Liver (tissue), 9 donors: ENCODE measurements around the gene ASNSD1. TPM values are rescaled to one million over a fixed set of nuclear protein-coding genes. Genes with fewer than 3 reads are reported as not detected.

Experiments used
- DNase-seq: peaks from one replicate; pipeline ENCODE4 v3.0.0-alpha.2; 2017; ENCODE audit warnings: low spot score
- H3K27ac ChIP-seq, 2 donors: one replicate each; pipeline ENCODE4 v1.7.0; 2013; ENCODE audit warnings: inconsistent platforms in 2 of 2, low read length in 2 of 2, control low read depth in 1 of 2, low read depth in 1 of 2, mild to moderate bottlenecking in 1 of 2
- H3K27me3 ChIP-seq, 4 donors: one replicate each; pipeline versions ENCODE4 v1.6.1 to v1.7.0; 2013; ENCODE audit warnings: low read length in 3 of 4, inconsistent platforms in 1 of 4, mild to moderate bottlenecking in 1 of 4, moderate library complexity in 1 of 4; ENCODE audit not compliant: control insufficient read depth in 4 of 4, insufficient read depth in 4 of 4
- H3K36me3 ChIP-seq, 4 donors: one replicate each; pipeline versions ENCODE4 v1.6.1 to v1.7.0; 2013; ENCODE audit warnings: low read length in 3 of 4, mild to moderate bottlenecking in 3 of 4, low read depth in 1 of 4, moderate library complexity in 1 of 4; ENCODE audit not compliant: control insufficient read depth in 4 of 4, insufficient read depth in 3 of 4
- H3K4me1 ChIP-seq, 4 donors: one replicate each; pipeline versions ENCODE4 v1.6.1 to v1.7.0; 2013; ENCODE audit warnings: low read length in 3 of 4, mild to moderate bottlenecking in 3 of 4, moderate library complexity in 1 of 4; ENCODE audit not compliant: control insufficient read depth in 4 of 4, insufficient read depth in 4 of 4
- H3K4me3 ChIP-seq, 3 donors: one replicate each; pipeline versions ENCODE4 v1.6.1 to v1.7.0; 2013; ENCODE audit warnings: low read length in 3 of 3, control low read depth in 1 of 3, low read depth in 1 of 3, mild to moderate bottlenecking in 1 of 3
- H3K9ac ChIP-seq, 2 donors: one replicate each; pipeline ENCODE4 v1.7.0; 2013; ENCODE audit warnings: low read length in 2 of 2, mild to moderate bottlenecking in 2 of 2, moderate library complexity in 2 of 2, control low read depth in 1 of 2, low read depth in 1 of 2
- H3K9me3 ChIP-seq, 4 donors: one replicate each; pipeline versions ENCODE4 v1.6.1 to v1.7.0; 2013; ENCODE audit warnings: low read length in 3 of 4; ENCODE audit not compliant: control insufficient read depth in 4 of 4
- EGR1 ChIP-seq, 2 donors: IDR thresholded peaks; 2 replicates each; pipeline ENCODE4 v1.6.1; 2016 to 2018; ENCODE audit warnings: antibody characterized with exemption in 2 of 2, low read depth in 2 of 2
- FOXA1 ChIP-seq: IDR thresholded peaks from 2 replicates; pipeline ENCODE4 v1.6.1; 2016; ENCODE audit warnings: antibody characterized with exemption
- FOXA2 ChIP-seq: IDR thresholded peaks from 2 replicates; pipeline ENCODE4 v1.6.1; 2016; ENCODE audit warnings: antibody characterized with exemption
- GABPA ChIP-seq, 2 donors: IDR thresholded peaks in 1 of 2; conservative IDR thresholded peaks in 1 of 2; 2 replicates each; pipeline ENCODE4 v1.6.1; 2016; ENCODE audit warnings: antibody characterized with exemption in 2 of 2, mild to moderate bottlenecking in 1 of 2, moderate library complexity in 1 of 2
- HNF4A ChIP-seq, 2 donors: conservative IDR thresholded peaks; 2 replicates each; pipeline ENCODE4 v1.6.1; 2016; ENCODE audit warnings: antibody characterized with exemption in 2 of 2, mild to moderate bottlenecking in 2 of 2
- JUND ChIP-seq, 2 donors: IDR thresholded peaks; 2 replicates each; pipeline ENCODE4 v1.6.1; 2016; ENCODE audit warnings: antibody characterized with exemption in 2 of 2
- NR2F2 ChIP-seq: IDR thresholded peaks from 2 replicates; pipeline ENCODE4 v1.6.1; 2016; ENCODE audit warnings: antibody characterized with exemption
- RAD21 ChIP-seq, 2 donors: IDR thresholded peaks; 2 replicates each; pipeline ENCODE4 v1.6.1; 2016; ENCODE audit warnings: antibody characterized with exemption in 2 of 2, mild to moderate bottlenecking in 2 of 2
- RXRA ChIP-seq, 2 donors: IDR thresholded peaks; 2 replicates each; pipeline ENCODE4 v1.6.1; 2017 to 2018; ENCODE audit warnings: antibody characterized with exemption in 2 of 2, mild to moderate bottlenecking in 1 of 2
- SP1 ChIP-seq: IDR thresholded peaks from 2 replicates; pipeline ENCODE4 v1.6.1; 2018; ENCODE audit warnings: antibody characterized with exemption, mild to moderate bottlenecking
- YY1 ChIP-seq: IDR thresholded peaks from 2 replicates; pipeline ENCODE4 v1.6.1; 2016; ENCODE audit warnings: antibody characterized with exemption, mild to moderate bottlenecking
- WGBS: extraction: QIAGEN DNeasy Blood & Tissue Kit; methylation state at CpG from one replicate; pipeline ENCODE4 v1.1.7; 2013; 5-methylcytosine and 5-hydroxymethylcytosine counted together
- polyA plus RNA-seq, 2 donors: library from polyadenylated mRNA; stranded (reverse) in 1 of 2; unstranded in 1 of 2; fragments of 200-250 nt in 1 of 2; fragments of >200 nt in 1 of 2; fragmentation: Nextera tagmentation in 1 of 2; extraction: Ambion mirVana in 1 of 2; gene quantifications; one replicate each; pipeline versions ENCODE4 v1.2.1 to v1.2.3, GENCODE V29; 2013 to 2015
- total RNA-seq, 2 donors: library from RNA; depleted of rRNA; stranded (reverse); fragments of >200 nt; gene quantifications; one replicate each; pipeline ENCODE4 v1.2.3, GENCODE V29; 2014
- TF ChIP-seq, protein P1 (sequence below): IDR thresholded peaks from 2 replicates; pipeline ENCODE4 v1.6.1; 2016; ENCODE audit warnings: antibody characterized with exemption
- TF ChIP-seq, protein P2 (sequence below): IDR thresholded peaks from 2 replicates; pipeline ENCODE4 v1.6.1; 2016; ENCODE audit warnings: antibody characterized with exemption
- TF ChIP-seq, protein P3 (sequence below): IDR thresholded peaks from 2 replicates; pipeline ENCODE4 v1.6.1; 2016; ENCODE audit warnings: antibody characterized with exemption, mild to moderate bottlenecking
- donor health status: healthy.
- donor health status: healthy.
- donor health status: healthy.
- donor health status: healthy.
- donor health status: healthy.

ASNSD1 gene
- total and polyA plus RNA-seq, 4 donors, result 19.8 to 33.0 (median 25.5) TPM

DNA sequence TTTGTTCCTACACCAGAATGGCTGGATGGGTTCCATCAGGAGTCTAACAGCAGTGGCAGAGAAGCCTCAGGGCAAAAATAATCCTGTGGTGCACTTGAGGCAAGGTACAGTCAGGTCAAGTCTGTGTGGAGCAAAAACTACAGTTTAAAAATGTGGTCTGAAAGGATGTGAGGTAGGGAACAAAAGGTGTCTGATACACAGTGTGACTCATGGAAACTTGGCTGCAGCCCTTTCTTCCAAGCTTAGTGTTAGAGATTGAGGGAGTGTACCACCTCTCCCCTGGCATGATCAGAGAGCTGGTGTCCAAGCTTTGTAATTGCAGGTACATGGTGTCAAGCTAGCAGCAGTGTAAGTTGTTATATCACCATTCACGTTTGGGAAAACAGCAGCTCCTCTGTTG lies 22.1 kb downstream of the ASNSD1 start:
- Histone ChIP-seq H3K9ac (no peak overlapping the region), H3K4me3 (no peak overlapping the region), H3K9me3 (no peaks in the 10 kb centered on the region), H3K36me3 (no peaks in the 10 kb centered on the region), H3K27me3 (no peaks in the 10 kb centered on the region), H3K27ac (no peak overlapping the region), H3K4me1 (no peaks in the 10 kb centered on the region)
- 66% methylated on average over 1 of the region's 1 CpG for WGBS
- DNase-seq, result no peak
- TF ChIP-seq YY1, result no peak
- TF ChIP-seq FOXA2, result no peak
- TF ChIP-seq JUND (IDR thresholded peaks at IDR 0.05), result no peak
- no peak for TF ChIP-seq EGR1 (IDR thresholded peaks at IDR 0.05; ENCODE audit: low read depth in 2 of 2)
- no peak for TF ChIP-seq NR2F2
- no peak for TF ChIP-seq FOXA1
- TF ChIP-seq SP1, result no peak

DNA sequence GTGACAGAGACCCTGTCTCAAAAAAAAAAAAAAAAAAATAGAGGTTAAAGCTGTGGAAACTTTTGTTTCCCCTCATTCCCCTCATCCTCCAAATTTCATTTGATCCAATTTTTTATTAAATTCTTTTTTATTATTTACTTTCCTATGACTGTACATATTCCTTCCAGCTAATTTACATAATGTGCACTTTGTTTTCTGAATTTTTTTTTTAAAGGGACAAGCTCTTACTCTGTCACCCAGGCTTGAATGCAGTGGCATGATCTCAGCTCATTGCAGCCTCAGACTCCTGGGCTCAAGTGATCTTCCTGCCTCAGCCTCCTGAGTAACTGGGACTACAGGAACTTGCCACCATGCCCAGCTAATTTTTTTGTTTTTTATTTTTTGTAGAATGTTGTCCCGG lies 23.6 kb downstream of the ASNSD1 start:
- WGBS, result 78% methylated on average over 1 of the region's 1 CpG
- Histone ChIP-seq H3K9me3 (no peaks in the 10 kb centered on the region), H3K4me1 (no peaks in the 10 kb centered on the region), H3K27ac (no peak overlapping the region), H3K36me3 (no peaks in the 10 kb centered on the region), H3K4me3 (no peak overlapping the region), H3K9ac (no peak overlapping the region), H3K27me3 (no peaks in the 10 kb centered on the region)
- TF ChIP-seq, protein P1, sequence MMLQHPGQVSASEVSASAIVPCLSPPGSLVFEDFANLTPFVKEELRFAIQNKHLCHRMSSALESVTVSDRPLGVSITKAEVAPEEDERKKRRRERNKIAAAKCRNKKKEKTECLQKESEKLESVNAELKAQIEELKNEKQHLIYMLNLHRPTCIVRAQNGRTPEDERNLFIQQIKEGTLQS, result no peak
- TF ChIP-seq RAD21 (IDR thresholded peaks at IDR 0.05) (no peak), HNF4A (conservative IDR thresholded peaks at IDR 0.05) (no peak), NR2F2 (no peak), YY1 (no peak), EGR1 (IDR thresholded peaks at IDR 0.05; ENCODE audit: low read depth in 2 of 2) (no peak), GABPA (IDR thresholded peaks at IDR 0.05 in 1 of 2, conservative IDR thresholded peaks at IDR 0.05 in 1 of 2) (no peak), RXRA (IDR thresholded peaks at IDR 0.05) (no peak), FOXA2 (no peak), FOXA1 (no peak), JUND (IDR thresholded peaks at IDR 0.05) (no peak), SP1 (no peak)
- TF ChIP-seq, protein P2, sequence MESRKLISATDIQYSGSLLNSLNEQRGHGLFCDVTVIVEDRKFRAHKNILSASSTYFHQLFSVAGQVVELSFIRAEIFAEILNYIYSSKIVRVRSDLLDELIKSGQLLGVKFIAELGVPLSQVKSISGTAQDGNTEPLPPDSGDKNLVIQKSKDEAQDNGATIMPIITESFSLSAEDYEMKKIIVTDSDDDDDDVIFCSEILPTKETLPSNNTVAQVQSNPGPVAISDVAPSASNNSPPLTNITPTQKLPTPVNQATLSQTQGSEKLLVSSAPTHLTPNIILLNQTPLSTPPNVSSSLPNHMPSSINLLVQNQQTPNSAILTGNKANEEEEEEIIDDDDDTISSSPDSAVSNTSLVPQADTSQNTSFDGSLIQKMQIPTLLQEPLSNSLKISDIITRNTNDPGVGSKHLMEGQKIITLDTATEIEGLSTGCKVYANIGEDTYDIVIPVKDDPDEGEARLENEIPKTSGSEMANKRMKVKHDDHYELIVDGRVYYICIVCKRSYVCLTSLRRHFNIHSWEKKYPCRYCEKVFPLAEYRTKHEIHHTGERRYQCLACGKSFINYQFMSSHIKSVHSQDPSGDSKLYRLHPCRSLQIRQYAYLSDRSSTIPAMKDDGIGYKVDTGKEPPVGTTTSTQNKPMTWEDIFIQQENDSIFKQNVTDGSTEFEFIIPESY, result no peak
- TF ChIP-seq, protein P3, sequence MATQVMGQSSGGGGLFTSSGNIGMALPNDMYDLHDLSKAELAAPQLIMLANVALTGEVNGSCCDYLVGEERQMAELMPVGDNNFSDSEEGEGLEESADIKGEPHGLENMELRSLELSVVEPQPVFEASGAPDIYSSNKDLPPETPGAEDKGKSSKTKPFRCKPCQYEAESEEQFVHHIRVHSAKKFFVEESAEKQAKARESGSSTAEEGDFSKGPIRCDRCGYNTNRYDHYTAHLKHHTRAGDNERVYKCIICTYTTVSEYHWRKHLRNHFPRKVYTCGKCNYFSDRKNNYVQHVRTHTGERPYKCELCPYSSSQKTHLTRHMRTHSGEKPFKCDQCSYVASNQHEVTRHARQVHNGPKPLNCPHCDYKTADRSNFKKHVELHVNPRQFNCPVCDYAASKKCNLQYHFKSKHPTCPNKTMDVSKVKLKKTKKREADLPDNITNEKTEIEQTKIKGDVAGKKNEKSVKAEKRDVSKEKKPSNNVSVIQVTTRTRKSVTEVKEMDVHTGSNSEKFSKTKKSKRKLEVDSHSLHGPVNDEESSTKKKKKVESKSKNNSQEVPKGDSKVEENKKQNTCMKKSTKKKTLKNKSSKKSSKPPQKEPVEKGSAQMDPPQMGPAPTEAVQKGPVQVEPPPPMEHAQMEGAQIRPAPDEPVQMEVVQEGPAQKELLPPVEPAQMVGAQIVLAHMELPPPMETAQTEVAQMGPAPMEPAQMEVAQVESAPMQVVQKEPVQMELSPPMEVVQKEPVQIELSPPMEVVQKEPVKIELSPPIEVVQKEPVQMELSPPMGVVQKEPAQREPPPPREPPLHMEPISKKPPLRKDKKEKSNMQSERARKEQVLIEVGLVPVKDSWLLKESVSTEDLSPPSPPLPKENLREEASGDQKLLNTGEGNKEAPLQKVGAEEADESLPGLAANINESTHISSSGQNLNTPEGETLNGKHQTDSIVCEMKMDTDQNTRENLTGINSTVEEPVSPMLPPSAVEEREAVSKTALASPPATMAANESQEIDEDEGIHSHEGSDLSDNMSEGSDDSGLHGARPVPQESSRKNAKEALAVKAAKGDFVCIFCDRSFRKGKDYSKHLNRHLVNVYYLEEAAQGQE, result no peak
- no peak for DNase-seq
